ENCODE data around the gene C6orf132. TPM values are rescaled to one million over a fixed set of nuclear protein-coding genes. Genes with fewer than 3 reads are reported as not detected.

Gene C6orf132
- total and polyA plus RNA-seq, 10 of the 15 experiments (the other 5 are each of a cell fraction or from before 2014, with no cell fraction given): 0.04 to 0.05 TPM; not detected in 8

DNA sequence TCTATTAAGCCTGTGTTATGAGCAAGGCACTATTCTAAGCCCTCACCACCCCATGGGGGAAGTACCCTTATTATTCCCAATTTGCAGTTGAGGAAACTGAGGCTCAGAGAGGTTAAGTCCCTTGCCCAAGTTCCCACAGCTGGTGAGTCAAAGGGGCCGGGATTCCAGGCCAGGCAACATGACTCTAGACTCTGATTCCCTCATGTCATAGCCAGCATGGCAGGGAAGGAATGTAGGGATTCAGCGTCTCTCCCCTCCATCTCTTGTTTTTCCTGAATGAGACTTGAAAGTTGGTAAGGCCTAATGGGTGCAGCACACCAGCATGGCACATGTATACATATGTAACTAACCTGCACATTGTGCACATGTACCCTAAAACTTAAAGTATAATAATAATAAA lies 6.7 kb downstream of the C6orf132 start (continued):
- TF ChIP-seq, protein P1, sequence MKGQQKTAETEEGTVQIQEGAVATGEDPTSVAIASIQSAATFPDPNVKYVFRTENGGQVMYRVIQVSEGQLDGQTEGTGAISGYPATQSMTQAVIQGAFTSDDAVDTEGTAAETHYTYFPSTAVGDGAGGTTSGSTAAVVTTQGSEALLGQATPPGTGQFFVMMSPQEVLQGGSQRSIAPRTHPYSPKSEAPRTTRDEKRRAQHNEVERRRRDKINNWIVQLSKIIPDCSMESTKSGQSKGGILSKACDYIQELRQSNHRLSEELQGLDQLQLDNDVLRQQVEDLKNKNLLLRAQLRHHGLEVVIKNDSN (IDR thresholded peaks at IDR 0.05; ENCODE audit: borderline replicate concordance, extremely low read length, insufficient read depth, low read depth, low read length): no peak
- TF ChIP-seq BMI1 (IDR thresholded peaks at IDR 0.05; ENCODE audit: borderline replicate concordance) (no peak), KLF5 (IDR thresholded peaks at IDR 0.05; ENCODE audit: partially characterized antibody) (no peak), SP1 (IDR thresholded peaks at IDR 0.05; ENCODE audit: low read depth, low read length) (no peak), EGR1 (IDR thresholded peaks at IDR 0.05; ENCODE audit: borderline replicate concordance in 1 of 2, low read depth in 2 of 2, low read length in 2 of 2) (no peak), SMARCA5 (IDR thresholded peaks at IDR 0.05) (no peak)
- TF ChIP-seq, protein P2, sequence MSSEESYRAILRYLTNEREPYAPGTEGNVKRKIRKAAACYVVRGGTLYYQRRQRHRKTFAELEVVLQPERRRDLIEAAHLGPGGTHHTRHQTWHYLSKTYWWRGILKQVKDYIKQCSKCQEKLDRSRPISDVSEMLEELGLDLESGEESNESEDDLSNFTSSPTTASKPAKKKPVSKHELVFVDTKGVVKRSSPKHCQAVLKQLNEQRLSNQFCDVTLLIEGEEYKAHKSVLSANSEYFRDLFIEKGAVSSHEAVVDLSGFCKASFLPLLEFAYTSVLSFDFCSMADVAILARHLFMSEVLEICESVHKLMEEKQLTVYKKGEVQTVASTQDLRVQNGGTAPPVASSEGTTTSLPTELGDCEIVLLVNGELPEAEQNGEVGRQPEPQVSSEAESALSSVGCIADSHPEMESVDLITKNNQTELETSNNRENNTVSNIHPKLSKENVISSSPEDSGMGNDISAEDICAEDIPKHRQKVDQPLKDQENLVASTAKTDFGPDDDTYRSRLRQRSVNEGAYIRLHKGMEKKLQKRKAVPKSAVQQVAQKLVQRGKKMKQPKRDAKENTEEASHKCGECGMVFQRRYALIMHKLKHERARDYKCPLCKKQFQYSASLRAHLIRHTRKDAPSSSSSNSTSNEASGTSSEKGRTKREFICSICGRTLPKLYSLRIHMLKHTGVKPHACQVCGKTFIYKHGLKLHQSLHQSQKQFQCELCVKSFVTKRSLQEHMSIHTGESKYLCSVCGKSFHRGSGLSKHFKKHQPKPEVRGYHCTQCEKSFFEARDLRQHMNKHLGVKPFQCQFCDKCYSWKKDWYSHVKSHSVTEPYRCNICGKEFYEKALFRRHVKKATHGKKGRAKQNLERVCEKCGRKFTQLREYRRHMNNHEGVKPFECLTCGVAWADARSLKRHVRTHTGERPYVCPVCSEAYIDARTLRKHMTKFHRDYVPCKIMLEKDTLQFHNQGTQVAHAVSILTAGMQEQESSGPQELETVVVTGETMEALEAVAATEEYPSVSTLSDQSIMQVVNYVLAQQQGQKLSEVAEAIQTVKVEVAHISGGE (CRISPR knock-in tag; IDR thresholded peaks at IDR 0.05): no peak

DNA sequence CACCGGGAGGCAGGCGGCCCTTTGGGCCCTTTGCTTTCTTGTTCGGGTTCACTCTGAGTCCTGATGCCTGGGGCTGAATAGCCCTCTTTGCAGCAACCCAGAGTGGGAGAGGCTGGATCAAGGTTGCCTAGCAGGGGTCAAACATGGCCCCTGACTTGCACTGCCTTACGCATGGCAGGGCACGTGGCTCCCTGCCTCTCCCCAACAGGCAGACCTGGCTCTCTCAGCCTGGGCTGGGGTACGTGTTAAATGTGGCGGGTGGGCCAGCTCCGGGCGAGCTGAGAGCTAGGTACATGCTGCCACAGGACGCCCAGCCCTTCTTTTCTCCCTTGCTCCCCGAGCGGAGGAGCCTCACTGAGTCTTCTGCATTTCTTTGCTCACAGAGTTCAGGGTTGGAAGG lies 7.3 kb downstream of the C6orf132 start:
- FAIRE-seq: no peak
- CTCF ChIA-PET: interaction anchor here (0.7 to 1.5 kb wide), 4 partner anchors 28 to 413 kb away, joined by 3 read pairs; no protein-coding TSS in a partner anchor
- no peak for ATAC-seq
- Histone ChIP-seq H3K27ac (ENCODE audit: control insufficient read depth, insufficient read depth) (no peak overlapping the region), H3K9ac (ENCODE audit: control insufficient read depth, insufficient read depth, low read length) (no peak overlapping the region), H3K9me3 (replicated peaks; ENCODE audit: control insufficient read depth, insufficient read depth, low read length) (no peaks in the 10 kb centered on the region), H2AFZ (ENCODE audit: control insufficient read depth, low read depth, low read length) (no peak overlapping the region), H3K4me2 (ENCODE audit: control insufficient read depth, insufficient read depth) (no peak overlapping the region), H3K4me3 (no peak overlapping the region), H3K79me2 (ENCODE audit: control insufficient read depth, insufficient read depth, low read length) (no peaks in the 10 kb centered on the region), H4K20me1 (ENCODE audit: control insufficient read depth, insufficient read depth) (no peaks in the 10 kb centered on the region), H3K27me3 (replicated peaks in 1 of 2; ENCODE audit: control insufficient read depth in 2 of 2, insufficient read depth in 2 of 2, low read length in 1 of 2) (no peaks in the 10 kb centered on the region; a peak in 2 of 4 replicates), H3K4me1 (ENCODE audit: control insufficient read depth, insufficient read depth, low read length) (peaks cover 4% of the 10 kb centered on the region; the same call in 1 of the 2 replicates), H3K36me3 (ENCODE audit: control insufficient read depth in 2 of 2, insufficient read depth in 2 of 2, low read length in 1 of 2) (no peaks in the 10 kb centered on the region)
- 63% methylated on average over 12 of the region's 12 CpGs for WGBS (ENCODE audit: insufficient coverage, insufficient replicate concordance, low lambda C conversion rate, missing lambda C conversion rate)
- POLR2A ChIA-PET: no interaction called here
- intact Hi-C loops (cut with micrococcal nuclease; ENCODE audit: unreplicated experiment): no loop called here
- no TSS peak for BruUV-seq (replicated peaks)
- RAD21 ChIA-PET (ENCODE audit: unreplicated experiment): no interaction called here
- in situ Hi-C loops (cut with MboI): no loop called here
- no peak for DNase-seq (ENCODE audit: low read depth, low spot score)
- SMC1A ChIA-PET (ENCODE audit: uncharacterized antibody, unreplicated experiment): interaction anchor here (1.2 kb wide), 1 partner anchor 29 kb away, joined by 3 read pairs; no protein-coding TSS in a partner anchor
- TF ChIP-seq EZH2 (IDR thresholded peaks at IDR 0.05; ENCODE audit: borderline replicate concordance, control insufficient read depth, low read depth, low read length) (no peak), CHD4 (IDR thresholded peaks at IDR 0.05) (no peak), GABPA (IDR thresholded peaks at IDR 0.05; ENCODE audit: low read depth) (no peak), BRCA1 (IDR thresholded peaks at IDR 0.05; ENCODE audit: low read depth, low read length) (no peak), RUNX3 (IDR thresholded peaks at IDR 0.05; ENCODE audit: low read length) (no peak)

Data from GM12878 (cell line).